ENCODE data around the gene CDH23.

CDH23 gene

GRCh38 chr10:71697938-71698709 is 301.4 kb downstream of the CDH23 start:
- peak; percentile 54 for DNase-seq

DNA sequence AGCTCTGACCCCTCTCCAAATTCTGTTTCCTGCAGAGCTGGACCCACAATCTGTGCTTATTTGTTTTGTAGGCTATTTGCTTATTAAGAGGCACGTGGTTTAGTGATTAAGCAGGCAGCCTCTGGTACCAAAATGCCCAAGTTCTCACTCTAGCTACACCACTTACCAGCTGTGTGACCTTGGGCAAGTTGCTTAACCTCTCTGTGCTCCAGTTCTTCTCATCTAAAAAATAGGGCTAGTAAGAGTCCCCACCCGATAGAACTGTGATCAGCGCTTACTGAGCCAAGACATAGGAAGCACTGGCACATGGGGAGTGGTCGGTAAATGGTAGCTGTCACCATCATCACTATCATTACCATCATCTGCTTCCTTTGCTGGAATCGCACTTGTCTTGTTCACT is 302.0 kb downstream of the CDH23 start:
- no peak for DNase-seq

DNA sequence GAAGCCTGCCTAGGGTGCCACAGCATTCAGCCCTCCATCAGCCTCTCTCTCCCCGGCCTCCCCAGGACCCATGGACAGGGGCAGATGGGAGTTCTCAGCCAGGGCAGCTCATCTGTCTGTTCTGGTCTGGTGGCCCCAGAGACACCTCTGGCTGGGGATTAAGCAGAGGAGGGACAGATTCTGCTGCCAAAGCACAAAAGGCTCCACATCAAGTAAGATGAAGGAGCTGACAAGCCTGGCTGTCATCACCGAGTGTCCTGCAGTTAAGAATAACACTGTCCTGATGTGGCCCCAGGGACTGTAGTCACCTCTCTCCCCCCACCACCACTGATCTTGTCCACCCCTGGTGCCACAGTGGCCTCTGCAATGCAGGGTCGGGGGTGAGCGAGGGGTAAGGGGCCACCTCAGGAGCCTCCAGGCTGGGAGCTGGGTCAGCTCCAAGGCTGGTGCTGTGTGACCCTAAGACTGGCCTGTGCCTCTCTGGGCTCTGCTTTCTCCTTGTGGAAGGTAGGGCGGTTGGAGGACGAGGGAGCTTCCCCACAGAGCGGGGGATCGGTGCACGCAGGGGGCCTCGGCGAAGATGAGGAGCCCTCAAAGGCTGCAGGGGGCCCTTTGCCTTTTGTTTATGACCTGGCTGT is 304.1 kb downstream of the CDH23 start:
- no peak for DNase-seq

GRCh38 chr10:71701496-71702132 is 304.9 kb downstream of the CDH23 start:
- DNase-seq: no peak

- no peak for DNase-seq
Measured at GRCh38 chr10:71703577-71703976, 306.9 kb downstream of the CDH23 start.

DNA sequence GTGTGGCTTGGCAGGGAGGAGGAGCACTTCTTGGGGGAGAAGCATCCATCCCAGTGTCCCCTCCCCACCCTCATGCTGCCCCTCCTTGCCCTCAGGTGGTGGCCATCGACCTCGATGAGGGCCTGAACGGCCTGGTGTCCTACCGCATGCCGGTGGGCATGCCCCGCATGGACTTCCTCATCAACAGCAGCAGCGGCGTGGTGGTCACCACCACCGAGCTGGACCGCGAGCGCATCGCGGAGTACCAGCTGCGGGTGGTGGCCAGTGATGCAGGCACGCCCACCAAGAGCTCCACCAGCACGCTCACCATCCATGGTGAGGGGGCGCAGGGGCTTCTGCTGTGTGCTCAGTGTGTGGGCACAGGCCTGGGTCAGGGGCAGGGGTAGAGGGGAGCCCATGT is 308.1 kb downstream of the CDH23 start:
- DNase-seq: no peak

- no peak for DNase-seq
Measured at GRCh38 chr10:71705582-71705981, 308.9 kb downstream of the CDH23 start.

DNA sequence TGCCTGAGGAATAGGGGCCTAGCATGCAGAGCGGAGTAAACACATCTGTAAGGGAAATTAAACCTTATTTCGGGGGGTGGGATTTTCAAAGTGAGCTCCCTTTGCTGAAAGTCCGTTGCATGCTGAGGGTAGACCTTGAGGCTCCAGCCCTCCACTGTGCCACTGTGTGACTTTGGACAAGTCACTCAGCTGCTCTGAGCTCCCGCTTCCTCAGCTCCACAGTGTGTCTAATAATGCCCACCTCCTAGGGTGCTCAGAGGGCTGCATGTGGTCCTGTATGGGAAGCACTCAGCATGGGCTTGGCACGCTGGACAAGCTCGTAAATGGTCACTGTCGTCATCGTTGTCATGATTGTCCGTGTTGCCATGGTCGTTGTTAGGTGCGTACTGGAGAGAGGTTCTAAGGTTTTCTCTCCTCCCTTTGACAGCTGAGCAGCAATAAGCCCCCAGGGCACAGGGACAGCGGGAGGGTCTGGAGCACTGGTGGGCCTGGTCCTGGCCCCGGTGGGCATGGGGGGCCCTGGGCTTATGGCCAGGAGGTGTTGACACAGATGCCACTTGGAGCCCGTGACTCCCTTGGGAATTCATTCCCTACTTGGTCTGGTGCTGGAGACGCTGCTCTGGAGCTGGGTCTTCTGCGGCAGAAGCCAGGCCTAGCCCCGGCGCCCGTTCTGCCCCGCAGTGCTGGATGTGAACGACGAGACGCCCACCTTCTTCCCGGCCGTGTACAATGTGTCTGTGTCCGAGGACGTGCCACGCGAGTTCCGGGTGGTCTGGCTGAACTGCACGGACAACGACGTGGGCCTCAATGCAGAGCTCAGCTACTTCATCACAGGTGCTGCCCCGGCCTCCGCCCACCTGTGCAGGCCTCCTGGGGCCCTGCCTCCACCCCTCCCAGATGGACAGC is 309.7 kb downstream of the CDH23 start:
- DNase-seq: no peak

DNA sequence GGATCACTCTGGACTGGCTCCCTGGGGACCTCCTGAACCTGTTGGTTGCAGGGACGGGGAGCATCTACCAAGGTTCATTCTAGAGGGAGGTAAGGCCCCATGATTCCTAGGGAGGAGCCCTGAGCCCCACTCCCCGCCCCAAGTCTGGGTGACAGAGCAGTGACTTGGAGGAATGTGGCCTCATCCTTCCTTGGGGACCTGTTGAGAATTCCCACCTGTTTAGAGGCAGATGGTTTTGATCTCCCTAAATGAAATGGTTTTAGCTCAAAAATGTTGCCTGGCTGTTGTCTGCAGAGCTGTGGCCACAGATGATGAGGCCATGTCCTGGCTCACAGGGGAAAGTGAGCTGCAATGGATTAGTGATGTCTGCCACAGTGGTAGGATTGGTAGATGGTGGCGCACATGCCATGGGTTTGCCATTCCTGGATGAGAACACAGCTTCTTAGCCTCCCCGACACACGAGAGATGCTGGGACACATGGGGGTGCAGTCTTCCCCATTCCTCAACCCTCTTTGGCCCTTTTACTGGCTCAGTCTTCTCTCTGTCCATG is 310.6 kb downstream of the CDH23 start:
- DNase-seq: no peak

GRCh38 chr10:71708301-71708703 is 311.6 kb downstream of the CDH23 start:
- DNase-seq: peak; percentile 81

DNA sequence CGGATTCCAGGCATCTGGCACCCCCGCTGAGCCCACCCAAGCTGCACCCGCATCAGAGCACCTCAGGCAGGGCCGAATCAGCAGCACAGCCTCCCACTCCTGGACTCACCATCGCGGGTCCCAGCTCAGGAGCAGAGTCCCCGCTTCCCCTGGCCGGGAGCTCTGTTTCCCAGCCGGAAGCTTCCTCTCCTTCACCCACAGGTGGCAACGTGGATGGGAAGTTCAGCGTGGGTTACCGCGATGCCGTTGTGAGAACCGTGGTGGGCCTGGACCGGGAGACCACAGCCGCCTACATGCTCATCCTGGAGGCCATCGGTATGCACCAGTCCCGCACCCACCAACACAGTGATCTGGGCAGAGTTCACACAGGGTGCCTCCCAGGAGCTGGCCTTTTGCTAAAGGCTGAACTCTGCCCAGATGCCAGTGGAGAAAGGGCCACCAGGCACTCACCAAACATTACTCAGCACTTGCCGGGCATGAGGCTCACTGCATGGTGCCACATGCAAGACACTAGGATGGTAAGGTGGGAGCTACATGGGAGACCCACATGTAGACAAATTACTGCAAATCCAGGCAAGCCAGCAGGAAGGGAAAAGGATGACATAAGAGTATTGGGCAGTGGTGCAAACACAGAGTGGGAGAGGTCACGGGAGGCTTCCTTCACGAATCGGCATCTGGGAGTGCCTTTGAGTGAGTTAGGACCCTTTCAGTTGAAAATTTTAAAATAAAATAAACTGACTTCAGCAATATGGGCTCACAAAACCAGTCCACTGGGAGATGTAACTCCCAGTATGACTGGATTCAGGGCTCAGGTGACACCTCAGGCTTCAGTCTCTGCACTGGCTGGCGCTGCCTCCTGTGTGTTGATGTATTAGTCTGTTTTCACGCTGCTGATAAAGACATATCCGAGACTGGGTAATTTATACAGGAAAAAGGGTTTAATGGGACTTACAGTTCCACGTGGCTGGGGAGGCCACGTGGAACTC is 312.5 kb downstream of the CDH23 start:
- DNase-seq: no peak

DNA sequence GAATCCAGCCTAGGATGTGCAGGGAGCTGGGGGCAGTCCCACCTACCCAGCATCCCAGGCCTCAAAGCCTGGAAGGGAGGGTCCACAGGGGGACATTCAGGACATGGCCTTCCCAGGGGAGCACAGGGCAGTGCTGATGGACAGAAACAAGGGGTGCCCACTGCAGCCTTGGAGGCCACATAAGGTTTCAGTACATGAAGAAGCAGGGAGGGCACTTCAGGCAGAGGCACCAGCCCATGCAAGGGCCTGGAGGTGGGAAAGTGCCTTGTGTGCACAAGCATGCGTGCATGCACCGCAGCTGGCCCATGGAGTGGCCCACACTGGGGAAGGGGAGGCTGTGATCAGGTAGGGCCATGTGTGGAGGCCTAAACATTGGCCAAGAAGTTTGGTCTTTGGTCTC is 313.8 kb downstream of the CDH23 start:
- DNase-seq: no peak

- no peak for DNase-seq
Measured at GRCh38 chr10:71711052-71711623, 314.4 kb downstream of the CDH23 start.

GRCh38 chr10:71712170-71712569 is 315.4 kb downstream of the CDH23 start:
- no peak for DNase-seq

GRCh38 chr10:71712572-71713134 is 315.9 kb downstream of the CDH23 start:
- DNase-seq: peak; percentile 56

DNA sequence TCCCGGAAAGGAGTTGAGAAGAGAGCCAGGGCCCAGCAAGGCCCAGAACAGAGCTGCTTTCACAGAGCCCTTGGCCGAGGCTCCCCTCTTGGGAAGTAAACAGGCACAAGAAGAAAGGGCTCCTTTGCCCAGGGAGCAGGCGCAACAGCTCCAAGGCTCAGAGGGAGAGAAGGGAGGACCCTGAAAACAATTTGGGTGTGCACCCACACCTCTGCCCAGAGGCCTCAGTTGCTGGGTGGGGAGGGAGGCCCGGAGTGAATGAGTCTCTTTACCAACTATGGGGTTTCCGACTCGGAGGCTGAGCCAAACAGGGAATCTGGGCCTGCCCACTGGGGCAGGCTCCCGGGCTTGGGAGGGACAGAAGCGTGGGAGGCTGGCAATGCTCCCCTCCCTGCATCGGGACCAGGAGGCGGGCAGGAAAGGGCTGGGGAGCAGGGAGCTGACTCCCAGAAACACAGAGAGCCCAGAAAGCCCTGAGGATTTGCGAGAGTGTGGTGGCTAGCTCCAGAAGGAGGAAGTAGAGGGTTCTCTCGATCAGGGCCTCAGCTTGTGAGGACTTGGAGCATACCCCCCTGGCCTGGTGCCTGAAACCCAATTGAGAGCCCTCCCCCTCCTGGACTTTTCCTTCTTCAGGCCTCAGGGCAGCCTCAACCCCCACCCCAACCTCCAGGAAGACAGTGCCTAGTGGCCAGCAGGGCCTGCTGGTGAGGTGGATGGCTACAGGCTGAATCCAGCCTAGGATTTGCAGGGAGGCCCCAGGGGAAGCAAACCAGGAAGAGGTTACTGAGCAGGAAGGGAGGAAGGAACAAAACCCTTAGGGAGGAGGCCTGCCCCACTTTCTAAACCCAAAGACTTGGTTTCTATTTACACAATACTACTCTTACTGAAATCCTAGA is 316.7 kb downstream of the CDH23 start:
- DNase-seq: peak; percentile 59

DNA sequence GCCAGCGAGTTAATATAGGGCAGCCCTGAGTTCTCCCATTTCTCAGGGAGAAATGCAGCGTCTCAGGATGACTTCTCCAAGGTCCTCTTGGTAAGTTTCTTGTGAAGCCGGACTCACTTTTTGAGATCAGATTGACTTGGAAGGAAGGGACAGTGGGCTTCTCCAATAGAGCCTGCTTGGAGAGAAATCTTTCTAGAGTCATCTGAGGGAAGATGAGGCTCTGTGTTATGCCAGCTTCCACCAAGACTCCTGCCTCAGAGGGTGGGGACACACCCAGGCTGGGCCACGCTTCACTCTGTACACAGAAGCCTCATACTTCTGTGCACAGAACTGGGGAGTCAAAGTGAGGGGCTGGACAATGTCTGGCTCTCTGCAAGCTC is 317.3 kb downstream of the CDH23 start:
- peak; percentile 41 for DNase-seq

- DNase-seq: no peak
Measured at GRCh38 chr10:71714592-71714991, 317.9 kb downstream of the CDH23 start.

GRCh38 chr10:71715026-71715425 is 318.3 kb downstream of the CDH23 start:
- DNase-seq: no peak

GRCh38 chr10:71715860-71716259 is 319.1 kb downstream of the CDH23 start:
- no peak for DNase-seq
